Stimulated activated naive CD8-positive, alpha-beta T cell treated with anti-CD3 and anti-CD28 coated beads, Interleukin-15, Interleukin-2, amounts not matched to agents 100 ng/mL and 50 ng/mL, for 24 hours (primary cell): ENCODE data around the gene UCP2.
"Not testable (repeated sequence)": the region's sequence is repeated elsewhere in the genome, so short reads cannot be mapped to it uniquely, and the experiment has no call there.

Experiments used
- H3K27ac Mint-ChIP-seq: one replicate; pipeline ENCODE4 v1.8.0; 2021; ENCODE audit warnings: mild to moderate bottlenecking, mixed read lengths
- H3K27me3 Mint-ChIP-seq: one replicate; pipeline ENCODE4 v1.8.0; 2021; ENCODE audit warnings: mixed read lengths
- H3K36me3 Mint-ChIP-seq: one replicate; pipeline ENCODE4 v1.8.0; 2021; ENCODE audit warnings: low read depth, mixed read lengths
- H3K4me1 Mint-ChIP-seq: one replicate; pipeline ENCODE4 v1.8.0; 2021; ENCODE audit warnings: low read depth, mixed read lengths
- H3K4me3 Mint-ChIP-seq: one replicate; pipeline ENCODE4 v1.8.0; 2021; ENCODE audit warnings: mild to moderate bottlenecking, mixed read lengths
- H3K9me3 Mint-ChIP-seq: one replicate; pipeline ENCODE4 v1.8.0; 2021; ENCODE audit warnings: mixed read lengths

UCP2 gene

GRCh38 chr11:73956876-73957653 lies 25.6 kb downstream of the UCP2 start:
- no peak overlapping the region for H3K4me3 Mint-ChIP-seq
- no peaks in the 10 kb centered on the region for H3K36me3 Mint-ChIP-seq
- no peaks in the 10 kb centered on the region for H3K4me1 Mint-ChIP-seq
- H3K9me3 Mint-ChIP-seq, result no peaks in the 10 kb centered on the region
- peaks cover 10% of the 10 kb centered on the region for H3K27me3 Mint-ChIP-seq
- no peak overlapping the region for H3K27ac Mint-ChIP-seq

DNA sequence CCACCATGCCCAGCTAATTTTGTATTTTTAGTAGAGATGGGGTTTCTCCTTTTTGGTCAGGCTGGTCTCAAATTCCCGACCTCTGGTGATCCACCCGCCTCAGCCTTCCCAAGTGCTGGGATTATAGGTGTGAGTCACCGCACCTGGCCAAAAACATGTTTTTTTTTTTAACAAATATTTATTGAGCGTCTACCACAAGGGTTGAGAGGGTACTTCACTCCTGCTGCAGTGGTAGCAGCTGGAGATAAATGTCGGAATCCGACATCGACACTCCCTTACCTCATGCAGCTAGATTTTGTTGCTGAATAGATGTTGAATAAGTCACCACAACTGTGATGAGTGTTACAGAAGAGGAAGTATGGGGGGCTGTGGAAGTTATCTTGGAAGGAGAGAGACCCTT lies 30.8 kb downstream of the UCP2 start:
- Mint-ChIP-seq H3K36me3 (no peaks in the 10 kb centered on the region), H3K4me3 (no peak overlapping the region), H3K27me3 (peaks cover 6% of the 10 kb centered on the region), H3K9me3 (no peaks in the 10 kb centered on the region), H3K4me1 (no peaks in the 10 kb centered on the region), H3K27ac (no peak overlapping the region)

GRCh38 chr11:73950869-73951710 lies 31.6 kb downstream of the UCP2 start, which contains the start of gene DNAJB13:
Gene DNAJB13 (plus strand): TSS chr11:73951026. CDS start chr11:73951070, 44 bp downstream.
- no peaks in the 10 kb centered on the region for H3K9me3 Mint-ChIP-seq
- H3K27ac Mint-ChIP-seq, result no peak within 1 kb of the TSS
- no peaks in the 10 kb centered on the region for H3K4me1 Mint-ChIP-seq
- no peaks in the 10 kb centered on the region for H3K36me3 Mint-ChIP-seq
- peaks cover 2% of the 10 kb centered on the region for H3K27me3 Mint-ChIP-seq
- H3K4me3 Mint-ChIP-seq, result no peak within 1 kb of the TSS

DNA sequence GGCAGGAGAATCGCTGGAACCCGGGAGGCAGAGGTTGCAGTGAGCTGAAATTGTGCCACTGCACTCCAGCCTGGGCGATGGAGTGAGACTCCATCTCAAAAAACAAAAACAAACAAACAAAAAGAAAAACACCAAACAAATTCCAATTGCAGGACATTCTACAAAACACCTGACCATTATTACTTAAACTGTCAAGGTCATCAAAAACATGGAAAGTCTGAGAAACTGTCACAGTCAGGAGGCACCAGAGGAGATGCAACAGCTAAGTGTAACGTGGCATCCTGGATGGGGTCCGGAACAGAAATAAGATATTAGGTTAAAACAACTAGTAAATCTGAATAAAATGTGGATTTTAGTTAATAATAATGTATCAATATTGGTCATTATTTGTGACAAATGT lies 32.7 kb downstream of the UCP2 start:
- H3K36me3 Mint-ChIP-seq, result no peaks in the 10 kb centered on the region
- no peak overlapping the region for H3K4me3 Mint-ChIP-seq
- no peaks in the 10 kb centered on the region for H3K9me3 Mint-ChIP-seq
- no peaks in the 10 kb centered on the region for H3K4me1 Mint-ChIP-seq
- no peak overlapping the region for H3K27ac Mint-ChIP-seq
- H3K27me3 Mint-ChIP-seq, result no peaks in the 10 kb centered on the region

- Mint-ChIP-seq H3K9me3 (no peaks in the 10 kb centered on the region), H3K4me1 (no peaks in the 10 kb centered on the region), H3K27ac (no peak overlapping the region), H3K4me3 (no peak overlapping the region), H3K27me3 (no peaks in the 10 kb centered on the region), H3K36me3 (no peaks in the 10 kb centered on the region)
These were observed 33.4 kb downstream of the UCP2 start for GRCh38 chr11:73949246-73949645.

DNA sequence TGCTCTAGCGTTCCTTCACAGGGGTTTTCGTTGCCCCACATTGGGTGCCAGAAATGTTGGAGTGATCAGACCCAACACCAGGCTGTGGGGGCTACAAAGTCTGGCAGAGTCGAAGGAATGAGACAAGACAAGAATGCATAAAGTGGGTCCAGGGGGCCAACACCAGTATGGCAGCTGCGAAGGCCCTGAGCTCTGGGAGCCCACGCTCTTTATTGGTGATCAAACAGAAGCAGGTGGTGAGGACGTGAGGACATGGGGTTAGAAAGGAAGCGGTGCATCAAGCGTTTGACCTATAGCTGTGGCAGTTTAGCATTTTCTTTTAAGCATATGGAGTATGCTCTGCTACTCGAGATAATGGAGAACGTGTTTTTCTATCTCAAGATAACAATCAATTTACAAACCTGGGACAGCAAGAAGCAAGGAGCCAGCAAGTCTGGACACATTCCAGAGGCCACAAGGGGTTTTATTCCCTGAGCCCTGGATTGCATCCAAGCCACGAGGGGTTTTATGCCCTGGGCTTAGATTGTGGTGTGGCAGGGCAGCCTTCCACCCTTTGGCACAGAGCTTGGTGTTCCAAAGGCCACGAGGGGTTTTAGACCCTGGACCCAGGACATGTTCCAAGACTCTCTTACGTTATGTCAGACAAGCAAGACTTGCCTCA lies 35.7 kb downstream of the UCP2 start:
- no peaks in the 10 kb centered on the region for H3K36me3 Mint-ChIP-seq
- no peaks in the 10 kb centered on the region for H3K27me3 Mint-ChIP-seq
- no peak overlapping the region for H3K27ac Mint-ChIP-seq
- no peaks in the 10 kb centered on the region for H3K4me1 Mint-ChIP-seq
- no peaks in the 10 kb centered on the region for H3K9me3 Mint-ChIP-seq
- no peak overlapping the region for H3K4me3 Mint-ChIP-seq

- Mint-ChIP-seq H3K9me3 (no peaks in the 10 kb centered on the region), H3K27me3 (no peaks in the 10 kb centered on the region), H3K4me3 (no peak overlapping the region)
These were observed 37.2 kb downstream of the UCP2 start for GRCh38 chr11:73945396-73945795.

DNA sequence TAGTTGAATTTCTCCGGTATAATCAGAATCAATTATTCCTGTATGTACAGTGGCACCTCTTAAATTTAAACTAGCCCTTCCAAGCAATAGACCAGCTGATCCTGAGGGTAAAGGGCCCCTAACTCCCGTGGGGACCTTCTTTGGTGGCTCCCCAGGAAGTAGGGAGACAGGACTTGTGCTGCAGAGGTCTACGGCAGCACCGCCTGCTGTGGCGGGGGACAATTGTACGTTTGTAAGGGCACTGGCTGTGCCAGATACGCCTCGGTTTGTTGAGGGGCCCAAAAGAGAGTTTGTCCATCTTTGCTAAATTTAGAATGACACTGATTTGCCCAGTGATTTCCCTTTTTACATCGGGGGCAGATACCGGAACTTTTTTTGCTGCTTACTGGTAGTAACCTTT lies 37.7 kb downstream of the UCP2 start:
- Mint-ChIP-seq H3K9me3 (no peaks in the 10 kb centered on the region), H3K27me3 (no peaks in the 10 kb centered on the region), H3K4me1 (no peaks in the 10 kb centered on the region), H3K27ac (no peak overlapping the region), H3K36me3 (no peaks in the 10 kb centered on the region), H3K4me3 (no peak overlapping the region)

More at GRCh38 chr11:73945396-73945795, 37.2 kb downstream of the UCP2 start:
- Mint-ChIP-seq H3K4me1 (no peaks in the 10 kb centered on the region), H3K27ac (no peak overlapping the region), H3K36me3 (no peaks in the 10 kb centered on the region)

- Mint-ChIP-seq H3K9me3 (no peaks in the 10 kb centered on the region), H3K36me3 (peaks cover under 1% of the 10 kb centered on the region), H3K4me1 (no peaks in the 10 kb centered on the region), H3K27ac (no peak overlapping the region), H3K4me3 (no peak overlapping the region), H3K27me3 (no peaks in the 10 kb centered on the region)
These were observed 38.6 kb downstream of the UCP2 start for GRCh38 chr11:73944085-73944484.

DNA sequence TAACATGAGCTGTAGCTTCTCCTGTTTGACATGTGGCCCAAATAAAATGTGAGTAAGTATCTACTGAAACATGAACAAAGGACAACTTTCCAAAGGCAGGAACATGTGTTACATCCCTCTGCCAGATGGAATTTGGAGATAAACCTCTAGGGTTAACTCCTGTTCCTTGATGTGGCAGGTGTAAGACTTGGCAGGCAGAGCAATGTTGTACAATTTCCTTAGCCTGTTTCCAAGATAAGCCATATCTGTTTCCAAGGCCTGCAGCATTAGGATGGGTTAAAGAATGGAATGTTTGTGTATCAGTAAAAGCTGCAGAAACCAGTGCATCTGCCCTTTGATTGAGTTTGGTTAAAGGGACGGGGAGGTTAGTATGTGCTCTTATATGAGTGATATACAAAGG lies 40.6 kb downstream of the UCP2 start:
- H3K27ac Mint-ChIP-seq, result no peak overlapping the region
- no peaks in the 10 kb centered on the region for H3K27me3 Mint-ChIP-seq
- H3K9me3 Mint-ChIP-seq, result no peaks in the 10 kb centered on the region

GRCh38 chr11:73940801-73941570 lies 41.7 kb downstream of the UCP2 start:
- no peaks in the 10 kb centered on the region for H3K9me3 Mint-ChIP-seq
- peaks cover 10% of the 10 kb centered on the region for H3K36me3 Mint-ChIP-seq
- H3K27ac Mint-ChIP-seq, result no peak overlapping the region
- no peaks in the 10 kb centered on the region for H3K4me1 Mint-ChIP-seq
- no peak overlapping the region for H3K4me3 Mint-ChIP-seq
- no peaks in the 10 kb centered on the region for H3K27me3 Mint-ChIP-seq

More for the DNA sequence above, 40.6 kb downstream of the UCP2 start:
- Mint-ChIP-seq H3K4me1 (no peaks in the 10 kb centered on the region), H3K4me3 (no peak overlapping the region), H3K36me3 (peaks cover 9% of the 10 kb centered on the region)

GRCh38 chr11:73939096-73939495 lies 43.5 kb downstream of the UCP2 start:
- Mint-ChIP-seq H3K4me3 (no peak overlapping the region), H3K4me1 (no peaks in the 10 kb centered on the region), H3K9me3 (no peaks in the 10 kb centered on the region), H3K27ac (no peak overlapping the region), H3K27me3 (no peaks in the 10 kb centered on the region), H3K36me3 (peaks cover 18% of the 10 kb centered on the region)

DNA sequence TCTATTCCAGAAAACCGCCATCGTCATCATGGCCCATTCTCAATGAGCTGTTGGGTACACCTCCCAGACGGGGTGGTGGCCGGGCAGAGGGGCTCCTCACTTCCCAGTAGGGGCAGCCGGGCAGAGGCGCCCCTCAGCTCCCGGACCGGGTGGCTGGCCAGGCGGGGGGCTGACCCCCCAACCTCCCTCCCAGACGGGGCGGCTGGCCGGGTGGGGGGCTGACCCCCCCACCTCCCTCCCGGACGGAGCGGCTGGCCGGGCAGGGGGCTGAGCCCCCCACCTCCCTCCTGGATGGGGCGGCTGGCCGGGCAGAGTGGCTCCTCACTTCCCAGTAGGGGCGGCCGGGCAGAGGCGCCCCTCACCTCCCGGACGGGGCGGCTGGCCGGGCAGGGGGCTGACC lies 46.6 kb downstream of the UCP2 start:
- H3K9me3 Mint-ChIP-seq, H3K4me3 Mint-ChIP-seq, H3K27ac Mint-ChIP-seq, H3K27me3 Mint-ChIP-seq, H3K4me1 Mint-ChIP-seq: not testable (repeated sequence)
- peaks cover 31% of the 10 kb centered on the region for H3K36me3 Mint-ChIP-seq

GRCh38 chr11:73932781-73933180 lies 49.9 kb downstream of the UCP2 start:
- H3K9me3 Mint-ChIP-seq, result no peaks in the 10 kb centered on the region
- no peak overlapping the region for H3K27ac Mint-ChIP-seq
- H3K27me3 Mint-ChIP-seq, result no peaks in the 10 kb centered on the region
- no peak overlapping the region for H3K4me3 Mint-ChIP-seq
- no peaks in the 10 kb centered on the region for H3K4me1 Mint-ChIP-seq
- peaks cover 32% of the 10 kb centered on the region for H3K36me3 Mint-ChIP-seq
